HepG2 (cell line): Measurements from ENCODE around the gene TAAR6. TPM values are rescaled to one million over a fixed set of nuclear protein-coding genes. Genes with fewer than 3 reads are reported as not detected.

Experiments
- ATAC-seq: fragments of 200-7000 bp; cut with Tn5 transposase; 3 replicates; pipeline ENCODE4 v1.9.1; 2020; ENCODE audit warnings: mild to moderate bottlenecking, moderate library complexity
- BruUV-seq: library from RNA; stranded (reverse); fragments of 400-500 nt; replicated peaks from 2 replicates; lab custom pipeline; 2021; lab: Mats Ljungman, UMichigan
- CTCF ChIA-PET: fragments of 300-600 bp; formaldehyde crosslinking; extraction: SDS; loops from one replicate; lab custom pipeline; 2021; ENCODE audit warnings: low total read pairs, inconsistent platforms, low intra/inter-chr PET ratio; lab: Yijun Ruan, JAX
- POLR2A ChIA-PET: fragments of 350-600 bp; sonication (Branson Sonifier 250); formaldehyde crosslinking; loops from one replicate; lab custom pipeline; 2020; ENCODE audit warnings: antibody characterized with exemption, inconsistent platforms; lab: Yijun Ruan, JAX
- DNase-seq: peaks from one replicate; pipeline ENCODE4 v3.0.0-alpha.2; 2015; ENCODE audit warnings: low spot score
- FAIRE-seq: peaks from 3 replicates; lab custom pipeline; 2011; peaks lifted over from hg19 to GRCh38; lab: Jason Lieb, UNC
- H2AFZ ChIP-seq: one replicate; pipeline ENCODE4 v1.6.1; 2011; ENCODE audit warnings: low read length, inconsistent platforms
- H3K27ac ChIP-seq: fragments of 300-600 bp; 3 replicates; pipeline ENCODE4 v1.8.0; 2011; ENCODE audit warnings: mixed run types, mild to moderate bottlenecking, mixed read lengths, low read length, inconsistent platforms; ENCODE audit not compliant: insufficient read depth; ENCODE audit errors: extremely low read length
- H3K27me3 ChIP-seq, 2 experiments: fragments of 200-600 bp in 1 of 2; 2 replicates in 1 of 2; 3 replicates in 1 of 2; pipeline versions ENCODE4 v1.6.0 to v1.8.0; 2011; ENCODE audit warnings: low read length in 2 of 2, mild to moderate bottlenecking in 2 of 2, moderate library complexity in 2 of 2, inconsistent platforms in 1 of 2; ENCODE audit not compliant: insufficient read depth in 2 of 2, control insufficient read depth in 1 of 2
- H3K36me3 ChIP-seq, 2 experiments: fragments of 200-600 bp in 1 of 2; replicated peaks in 1 of 2; 2 replicates in 1 of 2; 3 replicates in 1 of 2; pipeline versions ENCODE4 v1.5.1 to v1.8.0; 2011; ENCODE audit warnings: low read length in 2 of 2, inconsistent platforms in 1 of 2; ENCODE audit not compliant: insufficient read depth in 2 of 2, control insufficient read depth in 1 of 2
- H3K4me1 ChIP-seq: 2 replicates; pipeline ENCODE4 v1.5.1; 2012; ENCODE audit warnings: low read length, inconsistent platforms; ENCODE audit not compliant: insufficient read depth
- H3K4me2 ChIP-seq: 2 replicates; pipeline ENCODE4 v1.6.0; 2011; ENCODE audit warnings: low read depth, low read length, inconsistent platforms
- H3K4me3 ChIP-seq, 3 experiments: fragments of 200-600 bp in 1 of 3; sonication (generic), shearing (Covaris generic) in 1 of 3; replicated peaks in 1 of 3; 2 replicates each; pipeline ENCODE4 v1.5.1; 2011 to 2016; ENCODE audit warnings: low read length in 3 of 3, inconsistent platforms in 2 of 3, low read depth in 2 of 3, mild to moderate bottlenecking in 2 of 3, control low read depth in 1 of 3, mixed read lengths in 1 of 3; ENCODE audit not compliant: insufficient read depth in 1 of 3
- H3K79me2 ChIP-seq: one replicate; pipeline ENCODE4 v1.6.1; 2011; ENCODE audit warnings: low read length, inconsistent platforms; ENCODE audit not compliant: insufficient read depth
- H3K9ac ChIP-seq: 2 replicates; pipeline ENCODE4 v1.6.0; 2011; ENCODE audit warnings: mild to moderate bottlenecking, low read depth, low read length, inconsistent platforms; ENCODE audit not compliant: insufficient read depth
- H3K9me3 ChIP-seq: 2 replicates; pipeline ENCODE4 v1.5.1; 2012; ENCODE audit warnings: mild to moderate bottlenecking, low read length
- H4K20me1 ChIP-seq: 2 replicates; pipeline ENCODE4 v1.6.0; 2011; ENCODE audit warnings: inconsistent platforms, mild to moderate bottlenecking, low read length, moderate library complexity; ENCODE audit not compliant: insufficient read depth
- AGO2 ChIP-seq: fragments of 200-400 bp; formaldehyde crosslinking; optimal IDR thresholded peaks from 2 replicates; pipeline ENCODE3; 2017; ENCODE audit warnings: mild to moderate bottlenecking, low read depth, low read length, moderate library complexity
- CC2D1A ChIP-seq: sonication (generic); formaldehyde crosslinking; IDR thresholded peaks from 2 replicates; pipeline ENCODE4 v1.8.1; 2023; ENCODE audit warnings: mild to moderate bottlenecking, missing genetic modification reagents
- FOXP1 ChIP-seq, 2 experiments: fragments of 450-650 bp in 1 of 2; IDR thresholded peaks; 2 replicates each; pipeline ENCODE4 v1.6.1; 2017 to 2018; ENCODE audit warnings: antibody characterized with exemption in 1 of 2
- GATAD1 ChIP-seq: IDR thresholded peaks from 2 replicates; pipeline ENCODE4 v1.6.1; 2016; ENCODE audit warnings: missing genetic modification reagents, missing compliant biosample characterization
- KAT2B ChIP-seq: fragments of 150-350 bp; IDR thresholded peaks from 2 replicates; pipeline ENCODE4 v1.6.1; 2014; ENCODE audit warnings: low read depth, low read length, borderline replicate concordance
- NPAS2 ChIP-seq: sonication (generic); formaldehyde crosslinking; IDR thresholded peaks from 2 replicates; pipeline ENCODE4 v1.8.0; 2022; ENCODE audit warnings: mild to moderate bottlenecking, missing genetic modification reagents, borderline replicate concordance
- PAX8 ChIP-seq: sonication (generic); formaldehyde crosslinking; IDR thresholded peaks from 2 replicates; pipeline ENCODE4 v1.8.0; 2022; ENCODE audit warnings: mild to moderate bottlenecking, missing genetic modification reagents, borderline replicate concordance
- RAD51 ChIP-seq: fragments of 450-650 bp; IDR thresholded peaks from 2 replicates; pipeline ENCODE4 v1.6.1; 2016; ENCODE audit warnings: borderline replicate concordance
- SALL2 ChIP-seq: sonication (generic); formaldehyde crosslinking; IDR thresholded peaks from 2 replicates; pipeline ENCODE4 v1.8.1; 2023; ENCODE audit warnings: mild to moderate bottlenecking, missing genetic modification reagents, inconsistent platforms
- SIN3A ChIP-seq: IDR thresholded peaks from 2 replicates; pipeline ENCODE4 v1.6.1; 2011; ENCODE audit warnings: low read depth, mild to moderate bottlenecking, control low read depth, low read length, borderline replicate concordance
- SNAPC2 ChIP-seq: sonication (generic); formaldehyde crosslinking; IDR thresholded peaks from 2 replicates; pipeline ENCODE4 v1.8.1; 2022; ENCODE audit warnings: mild to moderate bottlenecking, missing genetic modification reagents
- SNRNP70 ChIP-seq: fragments of 200-400 bp; formaldehyde crosslinking; IDR thresholded peaks from 2 replicates; pipeline ENCODE4 v1.6.1; 2017; ENCODE audit warnings: mild to moderate bottlenecking, low read depth, low read length, moderate library complexity
- SP4 ChIP-seq: sonication (generic); formaldehyde crosslinking; IDR thresholded peaks from 2 replicates; pipeline ENCODE4 v1.8.1; 2023; ENCODE audit warnings: mild to moderate bottlenecking, missing genetic modification reagents
- XRCC5 ChIP-seq: fragments of 200-400 bp; formaldehyde crosslinking; optimal IDR thresholded peaks from 2 replicates; pipeline ENCODE3; 2017; ENCODE audit warnings: mild to moderate bottlenecking, low read length
- ZNF260 ChIP-seq: sonication (generic); formaldehyde crosslinking; IDR thresholded peaks from 2 replicates; pipeline ENCODE4 v1.4.0; 2020; ENCODE audit warnings: missing genetic modification reagents, low read depth, mild to moderate bottlenecking, borderline replicate concordance
- ZNF335 ChIP-seq: sonication (generic); formaldehyde crosslinking; IDR thresholded peaks from 2 replicates; pipeline ENCODE4 v1.4.0; 2020; ENCODE audit warnings: missing genetic modification reagents
- ZNF510 ChIP-seq: sonication (generic); formaldehyde crosslinking; IDR thresholded peaks from 2 replicates; pipeline ENCODE4 v1.4.0; 2020; ENCODE audit warnings: low read depth, mild to moderate bottlenecking, missing genetic modification reagents
- ZNF546 ChIP-seq: sonication (generic); formaldehyde crosslinking; conservative IDR thresholded peaks from 2 replicates; pipeline ENCODE4 v1.8.1; 2023; ENCODE audit warnings: mild to moderate bottlenecking, missing genetic modification reagents
- ZNF563 ChIP-seq: sonication (generic); formaldehyde crosslinking; IDR thresholded peaks from 2 replicates; pipeline ENCODE4 v1.8.0; 2022; ENCODE audit warnings: mild to moderate bottlenecking, moderate library complexity, missing genetic modification reagents
- ZNF7 ChIP-seq: IDR thresholded peaks from 2 replicates; pipeline ENCODE4 v1.6.1; 2016; ENCODE audit warnings: missing biosample characterization, missing genetic modification reagents
- ZNF768 ChIP-seq: sonication (generic); formaldehyde crosslinking; IDR thresholded peaks from 2 replicates; pipeline ENCODE4 v1.4.0; 2020; ENCODE audit warnings: missing genetic modification reagents
- WGBS: methylation state at CpG from one replicate; pipeline ENCODE4 v1.1.6; 2017; ENCODE audit warnings: low lambda C conversion rate; 5-methylcytosine and 5-hydroxymethylcytosine counted together
- in situ Hi-C: cut with HindIII; loops from 2 replicates; pipeline ENCODE4 v1.10.0; 2017; ENCODE audit warnings: low pct_unique_long_range_greater_than_20kb; ENCODE audit not compliant: extremely low pct_ligation_motif_present
- intact Hi-C: fragments of 100-400 bp; cut with micrococcal nuclease; formaldehyde crosslinking; loops from one replicate; pipeline ENCODE4 v1.10.0; 2022; ENCODE audit not compliant: unreplicated experiment
- polyA plus RNA-seq, 8 experiments: library from polyadenylated mRNA; depleted of rRNA in 3 of 8; stranded (reverse) in 7 of 8; unstranded in 1 of 8; fragments of >200 nt; fragmentation: Illumina TruSeq in 4 of 8; extraction: Trizol in 4 of 8; gene quantifications; 2 replicates each; pipeline versions ENCODE4 v1.2.1 to v1.2.3, GENCODE V29; 2011 to 2016; ENCODE audit warnings: low read depth in 4 of 8, missing spikeins in 1 of 8, mixed read lengths in 1 of 8; ENCODE audit not compliant: insufficient read depth in 1 of 8
- total RNA-seq, 5 experiments: library from RNA; depleted of rRNA; stranded (reverse); fragments of >200 nt; fragmentation: Illumina TruSeq; extraction: Trizol; gene quantifications; 2 replicates each; pipeline ENCODE4 v1.2.3, GENCODE V29; 2016; ENCODE audit warnings: low read depth in 1 of 5
- TF ChIP-seq, protein P1 (sequence below): conservative IDR thresholded peaks from 2 replicates; pipeline ENCODE4 v1.6.1; 2018; ENCODE audit warnings: missing genetic modification reagents
- TF ChIP-seq, protein P2 (sequence below): IDR thresholded peaks from 2 replicates; pipeline ENCODE4 v1.4.0; 2020; ENCODE audit warnings: mild to moderate bottlenecking, missing genetic modification reagents

Gene TAAR6
- total and polyA plus RNA-seq, 2 of the 13 experiments (the other 11 are each of a cell fraction or from before 2014, with no cell fraction given): not detected

- TF ChIP-seq SNRNP70: no peak
- TF ChIP-seq XRCC5: no peak
- TF ChIP-seq, protein P1, sequence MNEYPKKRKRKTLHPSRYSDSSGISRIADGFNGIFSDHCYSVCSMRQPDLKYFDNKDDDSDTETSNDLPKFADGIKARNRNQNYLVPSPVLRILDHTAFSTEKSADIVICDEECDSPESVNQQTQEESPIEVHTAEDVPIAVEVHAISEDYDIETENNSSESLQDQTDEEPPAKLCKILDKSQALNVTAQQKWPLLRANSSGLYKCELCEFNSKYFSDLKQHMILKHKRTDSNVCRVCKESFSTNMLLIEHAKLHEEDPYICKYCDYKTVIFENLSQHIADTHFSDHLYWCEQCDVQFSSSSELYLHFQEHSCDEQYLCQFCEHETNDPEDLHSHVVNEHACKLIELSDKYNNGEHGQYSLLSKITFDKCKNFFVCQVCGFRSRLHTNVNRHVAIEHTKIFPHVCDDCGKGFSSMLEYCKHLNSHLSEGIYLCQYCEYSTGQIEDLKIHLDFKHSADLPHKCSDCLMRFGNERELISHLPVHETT (CRISPR knock-in tag): no peak
- TF ChIP-seq ZNF510 (CRISPR knock-in tag): no peak
- TF ChIP-seq SALL2: no peak
- no peak for TF ChIP-seq ZNF768
- TF ChIP-seq PAX8 (CRISPR knock-in tag): no peak
Measured at GRCh38 chr6:132526461-132526860, 43.7 kb upstream of the TAAR6 start (continued).

DNA sequence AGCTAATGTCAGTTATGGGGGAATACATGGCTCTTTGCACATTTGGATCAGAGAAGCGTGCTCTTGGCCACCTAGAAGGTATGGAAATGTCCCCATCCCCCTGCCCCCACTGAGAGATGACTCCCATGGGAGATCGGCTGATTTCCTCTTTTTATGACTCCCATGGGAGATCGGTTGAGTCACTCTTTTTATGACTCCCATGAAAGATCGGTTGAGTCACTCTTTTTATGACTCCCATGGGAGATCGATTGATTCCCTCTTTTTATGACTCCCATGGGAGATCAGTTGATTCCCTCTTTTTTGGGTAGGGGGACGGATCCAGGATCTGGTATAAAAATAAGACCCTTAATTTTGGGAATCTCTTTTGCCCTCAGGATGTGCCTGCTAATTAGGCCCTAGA is 42.3 kb upstream of the TAAR6 start:
- Histone ChIP-seq H3K9ac (no peak overlapping the region), H4K20me1 (no peaks in the 10 kb centered on the region), H2AFZ (no peak overlapping the region), H3K9me3 (no peaks in the 10 kb centered on the region), H3K27ac (no peak overlapping the region), H3K4me3 (no peak overlapping the region), H3K27me3 (peaks cover 0 to 6% of the 10 kb centered on the region in 2 experiments; a peak in 2 of 5 replicates), H3K36me3 (no peaks in the 10 kb centered on the region), H3K4me1 (peaks cover 11% of the 10 kb centered on the region; the same call in 1 of the 2 replicates), H3K4me2 (no peak overlapping the region), H3K79me2 (no peaks in the 10 kb centered on the region)
- ChIA-PET POLR2A (no interaction called here), CTCF (no interaction called here)
- no peak for ATAC-seq
- BruUV-seq: no TSS peak
- intact Hi-C loops (no loop called here), in situ Hi-C loops (no loop called here)
- WGBS: 43% methylated on average over 6 of the region's 6 CpGs
- DNase-seq: no peak
- no peak for FAIRE-seq
- TF ChIP-seq CC2D1A (CRISPR knock-in tag) (no peak), SNAPC2 (CRISPR knock-in tag) (no peak), ZNF335 (CRISPR knock-in tag) (no peak), KAT2B (no peak), ZNF7 (CRISPR knock-in tag) (no peak), ZNF563 (no peak), RAD51 (no peak), FOXP1 (IDR thresholded peaks at IDR 0.05) (no peak), FOXP1 (CRISPR knock-in tag; IDR thresholded peaks at IDR 0.05) (no peak), ZNF546 (CRISPR knock-in tag) (no peak), ZNF260 (CRISPR knock-in tag) (no peak), GATAD1 (CRISPR knock-in tag) (no peak), SIN3A (no peak), NPAS2 (CRISPR knock-in tag) (no peak), AGO2 (no peak), SP4 (CRISPR knock-in tag) (no peak)
- TF ChIP-seq, protein P2, sequence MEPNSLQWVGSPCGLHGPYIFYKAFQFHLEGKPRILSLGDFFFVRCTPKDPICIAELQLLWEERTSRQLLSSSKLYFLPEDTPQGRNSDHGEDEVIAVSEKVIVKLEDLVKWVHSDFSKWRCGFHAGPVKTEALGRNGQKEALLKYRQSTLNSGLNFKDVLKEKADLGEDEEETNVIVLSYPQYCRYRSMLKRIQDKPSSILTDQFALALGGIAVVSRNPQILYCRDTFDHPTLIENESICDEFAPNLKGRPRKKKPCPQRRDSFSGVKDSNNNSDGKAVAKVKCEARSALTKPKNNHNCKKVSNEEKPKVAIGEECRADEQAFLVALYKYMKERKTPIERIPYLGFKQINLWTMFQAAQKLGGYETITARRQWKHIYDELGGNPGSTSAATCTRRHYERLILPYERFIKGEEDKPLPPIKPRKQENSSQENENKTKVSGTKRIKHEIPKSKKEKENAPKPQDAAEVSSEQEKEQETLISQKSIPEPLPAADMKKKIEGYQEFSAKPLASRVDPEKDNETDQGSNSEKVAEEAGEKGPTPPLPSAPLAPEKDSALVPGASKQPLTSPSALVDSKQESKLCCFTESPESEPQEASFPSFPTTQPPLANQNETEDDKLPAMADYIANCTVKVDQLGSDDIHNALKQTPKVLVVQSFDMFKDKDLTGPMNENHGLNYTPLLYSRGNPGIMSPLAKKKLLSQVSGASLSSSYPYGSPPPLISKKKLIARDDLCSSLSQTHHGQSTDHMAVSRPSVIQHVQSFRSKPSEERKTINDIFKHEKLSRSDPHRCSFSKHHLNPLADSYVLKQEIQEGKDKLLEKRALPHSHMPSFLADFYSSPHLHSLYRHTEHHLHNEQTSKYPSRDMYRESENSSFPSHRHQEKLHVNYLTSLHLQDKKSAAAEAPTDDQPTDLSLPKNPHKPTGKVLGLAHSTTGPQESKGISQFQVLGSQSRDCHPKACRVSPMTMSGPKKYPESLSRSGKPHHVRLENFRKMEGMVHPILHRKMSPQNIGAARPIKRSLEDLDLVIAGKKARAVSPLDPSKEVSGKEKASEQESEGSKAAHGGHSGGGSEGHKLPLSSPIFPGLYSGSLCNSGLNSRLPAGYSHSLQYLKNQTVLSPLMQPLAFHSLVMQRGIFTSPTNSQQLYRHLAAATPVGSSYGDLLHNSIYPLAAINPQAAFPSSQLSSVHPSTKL (CRISPR knock-in tag): no peak
